ENCODE measurements around the gene CCDC30. TPM values are rescaled to one million over a fixed set of nuclear protein-coding genes. Genes with fewer than 3 reads are reported as not detected.

Gene CCDC30
- total and polyA plus RNA-seq, 4 donors, result 1.8 to 6.3 (median 2.3) TPM

- intact Hi-C loops (cut with DNase I), result no loop called here
- DNase-seq (no peak), ATAC-seq (ENCODE audit: low FRiP score) (no peak)
- no peaks in the 10 kb centered on the region for H3K36me3 ChIP-seq (ENCODE audit: control insufficient read depth in 1 of 2, insufficient read depth in 2 of 2, low read length in 1 of 2)
- peaks cover 0 to 1% of the 10 kb centered on the region in 2 donors for H3K27me3 ChIP-seq (ENCODE audit: control insufficient read depth in 1 of 2, insufficient read depth in 2 of 2, low read length in 1 of 2)
- WGBS, 2 donors, result 38 to 58% methylated on average over 9 of the region's 9 CpGs
- no peaks in the 10 kb centered on the region for H3K4me1 ChIP-seq (ENCODE audit: control insufficient read depth in 1 of 2, insufficient read depth in 2 of 2, low read length in 2 of 2)
- no peaks in the 10 kb centered on the region for H3K9me3 ChIP-seq (ENCODE audit: control insufficient read depth, low read length)
- no peak overlapping the region for H3K4me3 ChIP-seq (ENCODE audit: low read length in 2 of 2)
- no peak overlapping the region for H3K27ac ChIP-seq (ENCODE audit: low read depth in 1 of 2, low read length in 2 of 2)
These were observed 40.3 kb upstream of the CCDC30 start for GRCh38 chr1:42422737-42423136.

DNA sequence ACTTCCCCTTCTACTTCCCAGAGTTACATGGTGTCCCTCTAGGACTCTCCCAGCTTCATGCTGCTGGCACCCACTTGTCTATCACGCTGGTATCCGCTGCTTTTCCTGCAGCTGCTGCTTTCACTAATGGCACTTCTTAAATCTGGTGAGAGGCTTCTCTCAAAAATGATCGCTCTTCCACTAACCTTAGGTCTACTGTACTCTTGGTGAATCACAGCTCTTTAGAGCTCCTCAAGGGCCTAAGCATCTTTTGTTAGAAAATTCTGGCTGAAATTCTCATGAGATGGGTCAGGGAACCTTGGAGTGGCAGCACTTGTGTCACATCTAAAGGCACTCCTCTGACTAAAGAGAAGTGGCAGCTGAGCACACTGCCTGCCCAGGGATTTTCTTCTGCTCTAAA is 39.4 kb upstream of the CCDC30 start:
- intact Hi-C loops (cut with DNase I), result no loop called here
- Histone ChIP-seq H3K9me3 (ENCODE audit: control insufficient read depth, low read length) (no peaks in the 10 kb centered on the region), H3K4me3 (ENCODE audit: low read length in 2 of 2) (no peak overlapping the region)

GRCh38 chr1:42424201-42424600 is 38.9 kb upstream of the CCDC30 start:
- no peak for ATAC-seq (ENCODE audit: low FRiP score)
- intact Hi-C loops (cut with DNase I), result no loop called here

More for the DNA sequence above, 39.4 kb upstream of the CCDC30 start:
- H3K36me3 ChIP-seq (ENCODE audit: control insufficient read depth in 1 of 2, insufficient read depth in 2 of 2, low read length in 1 of 2), result no peaks in the 10 kb centered on the region
- H3K27ac ChIP-seq (ENCODE audit: low read depth in 1 of 2, low read length in 2 of 2), result no peak overlapping the region
- peaks cover 0 to 1% of the 10 kb centered on the region in 2 donors for H3K27me3 ChIP-seq (ENCODE audit: control insufficient read depth in 1 of 2, insufficient read depth in 2 of 2, low read length in 1 of 2)
- ATAC-seq (ENCODE audit: low FRiP score) (no peak), DNase-seq (no peak)
- WGBS, 2 donors, result 94 to 95% methylated on average over 3 of the region's 3 CpGs
- no peaks in the 10 kb centered on the region for H3K4me1 ChIP-seq (ENCODE audit: control insufficient read depth in 1 of 2, insufficient read depth in 2 of 2, low read length in 2 of 2)

GRCh38 chr1:42427240-42427639 is 35.8 kb upstream of the CCDC30 start:
- no peak for ATAC-seq (ENCODE audit: low FRiP score)
- no peaks in the 10 kb centered on the region for H3K36me3 ChIP-seq (ENCODE audit: control insufficient read depth in 1 of 2, insufficient read depth in 2 of 2, low read length in 1 of 2)
- H3K27me3 ChIP-seq (ENCODE audit: control insufficient read depth in 1 of 2, insufficient read depth in 2 of 2, low read length in 1 of 2), result peaks cover 0 to 1% of the 10 kb centered on the region in 2 donors
- 78 to 79% methylated on average over 4 of the region's 4 CpGs for WGBS, 2 donors
- H3K4me3 ChIP-seq (ENCODE audit: low read length in 2 of 2), result no peak overlapping the region
- no peaks in the 10 kb centered on the region for H3K4me1 ChIP-seq (ENCODE audit: control insufficient read depth in 1 of 2, insufficient read depth in 2 of 2, low read length in 2 of 2)
- no peak overlapping the region for H3K27ac ChIP-seq (ENCODE audit: low read depth in 1 of 2, low read length in 2 of 2)
- H3K9me3 ChIP-seq (ENCODE audit: control insufficient read depth, low read length), result no peaks in the 10 kb centered on the region
- DNase-seq, result no peak
- intact Hi-C loops (cut with DNase I), result no loop called here

More at GRCh38 chr1:42424201-42424600, 38.9 kb upstream of the CCDC30 start:
- Histone ChIP-seq H3K27me3 (ENCODE audit: control insufficient read depth in 1 of 2, insufficient read depth in 2 of 2, low read length in 1 of 2) (peaks cover 0 to 1% of the 10 kb centered on the region in 2 donors), H3K4me3 (ENCODE audit: low read length in 2 of 2) (no peak overlapping the region), H3K27ac (ENCODE audit: low read depth in 1 of 2, low read length in 2 of 2) (no peak overlapping the region), H3K4me1 (ENCODE audit: control insufficient read depth in 1 of 2, insufficient read depth in 2 of 2, low read length in 2 of 2) (no peaks in the 10 kb centered on the region), H3K9me3 (ENCODE audit: control insufficient read depth, low read length) (no peaks in the 10 kb centered on the region), H3K36me3 (ENCODE audit: control insufficient read depth in 1 of 2, insufficient read depth in 2 of 2, low read length in 1 of 2) (no peaks in the 10 kb centered on the region)
- WGBS, 2 donors, result 90% methylated on average over 4 of the region's 4 CpGs
- DNase-seq, result no peak

GRCh38 chr1:42429603-42430002 is 33.5 kb upstream of the CCDC30 start:
- Histone ChIP-seq H3K4me3 (ENCODE audit: low read length in 2 of 2) (no peak overlapping the region), H3K36me3 (ENCODE audit: control insufficient read depth in 1 of 2, insufficient read depth in 2 of 2, low read length in 1 of 2) (no peaks in the 10 kb centered on the region), H3K9me3 (ENCODE audit: control insufficient read depth, low read length) (no peaks in the 10 kb centered on the region), H3K27me3 (ENCODE audit: control insufficient read depth in 1 of 2, insufficient read depth in 2 of 2, low read length in 1 of 2) (no peaks in the 10 kb centered on the region), H3K4me1 (ENCODE audit: control insufficient read depth in 1 of 2, insufficient read depth in 2 of 2, low read length in 2 of 2) (no peaks in the 10 kb centered on the region), H3K27ac (ENCODE audit: low read depth in 1 of 2, low read length in 2 of 2) (no peak overlapping the region)
- ATAC-seq (ENCODE audit: low FRiP score) (no peak), DNase-seq (no peak)
- 89 to 93% methylated on average over 1 of the region's 1 CpG for WGBS, 2 donors
- intact Hi-C loops (cut with DNase I), result no loop called here

DNA sequence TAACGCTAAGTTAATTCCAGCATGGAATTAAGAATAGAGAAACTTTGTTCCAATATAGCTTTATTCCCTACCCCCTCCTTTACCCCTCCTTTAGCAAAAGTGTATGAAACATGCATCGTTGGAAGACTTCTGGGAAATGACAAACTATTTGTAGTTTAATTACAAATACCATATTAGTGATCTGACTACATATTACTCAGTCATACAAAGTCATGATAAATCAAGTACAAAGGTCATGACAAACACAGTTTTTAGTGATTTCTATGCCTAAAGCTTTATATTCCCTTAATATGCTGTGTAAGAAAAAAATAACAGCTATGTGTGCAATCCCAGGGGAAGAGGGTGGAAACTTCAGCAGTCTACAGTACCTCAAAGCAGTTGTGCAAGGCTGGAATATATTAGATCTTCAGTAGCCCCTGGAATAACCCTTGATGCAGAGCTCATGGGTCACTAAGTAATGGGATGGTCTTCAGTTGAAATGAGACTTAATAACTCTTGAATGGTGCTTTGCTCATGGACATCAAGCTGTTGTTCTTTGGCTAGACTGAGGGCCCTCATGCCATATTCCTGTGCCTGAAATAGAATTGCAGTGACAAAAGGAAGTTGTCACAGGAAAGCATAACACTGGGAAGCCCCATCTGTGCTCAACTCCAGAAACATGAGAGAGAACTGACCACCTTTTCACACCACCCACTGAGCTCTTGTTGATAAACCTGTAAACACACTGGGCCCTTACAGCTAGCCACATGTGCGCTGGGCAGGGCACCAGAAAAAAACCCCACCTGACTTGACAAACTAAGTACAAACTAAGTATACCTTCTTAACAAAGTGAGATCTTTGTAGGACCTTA is 32.6 kb upstream of the CCDC30 start:
- no peaks in the 10 kb centered on the region for H3K36me3 ChIP-seq (ENCODE audit: control insufficient read depth in 1 of 2, insufficient read depth in 2 of 2, low read length in 1 of 2)
- H3K27me3 ChIP-seq (ENCODE audit: control insufficient read depth in 1 of 2, insufficient read depth in 2 of 2, low read length in 1 of 2), result no peaks in the 10 kb centered on the region
- intact Hi-C loops (cut with DNase I), result no loop called here
- ATAC-seq (ENCODE audit: low FRiP score) (no peak), DNase-seq (no peak)
- no peaks in the 10 kb centered on the region for H3K4me1 ChIP-seq (ENCODE audit: control insufficient read depth in 1 of 2, insufficient read depth in 2 of 2, low read length in 2 of 2)
- H3K4me3 ChIP-seq (ENCODE audit: low read length in 2 of 2), result no peak overlapping the region
- no peak overlapping the region for H3K27ac ChIP-seq (ENCODE audit: low read depth in 1 of 2, low read length in 2 of 2)
- H3K9me3 ChIP-seq (ENCODE audit: control insufficient read depth, low read length), result no peaks in the 10 kb centered on the region
- 81 to 83% methylated on average over 3 of the region's 3 CpGs for WGBS, 2 donors

DNA sequence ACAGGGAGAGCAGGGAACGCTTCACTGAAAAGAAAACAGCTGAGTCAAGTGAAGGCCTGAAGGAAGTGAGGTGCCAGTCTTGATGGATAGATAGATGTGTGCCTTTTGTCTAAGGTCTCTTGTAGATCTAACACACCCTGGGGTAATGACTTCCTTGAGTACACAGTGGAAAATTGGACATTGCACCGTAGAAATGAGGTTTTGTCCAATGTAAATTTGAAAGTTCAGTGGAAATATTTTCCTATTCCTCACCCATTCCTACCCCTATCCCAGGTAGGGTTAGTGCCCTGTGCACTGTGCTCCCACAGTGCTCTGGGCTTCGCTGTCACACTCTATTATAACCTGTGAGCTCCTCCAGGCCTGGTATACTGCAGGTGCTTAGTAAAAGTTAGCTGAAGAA is 31.6 kb upstream of the CCDC30 start:
- no peaks in the 10 kb centered on the region for H3K9me3 ChIP-seq (ENCODE audit: control insufficient read depth, low read length)
- H3K27ac ChIP-seq (ENCODE audit: low read depth in 1 of 2, low read length in 2 of 2), result no peak overlapping the region
- 74 to 78% methylated on average over 3 of the region's 3 CpGs for WGBS, 2 donors
- no peaks in the 10 kb centered on the region for H3K27me3 ChIP-seq (ENCODE audit: control insufficient read depth in 1 of 2, insufficient read depth in 2 of 2, low read length in 1 of 2)
- H3K4me1 ChIP-seq (ENCODE audit: control insufficient read depth in 1 of 2, insufficient read depth in 2 of 2, low read length in 2 of 2), result no peaks in the 10 kb centered on the region
- ATAC-seq (ENCODE audit: low FRiP score), result no peak
- no peak for DNase-seq
- no peaks in the 10 kb centered on the region for H3K36me3 ChIP-seq (ENCODE audit: control insufficient read depth in 1 of 2, insufficient read depth in 2 of 2, low read length in 1 of 2)
- no peak overlapping the region for H3K4me3 ChIP-seq (ENCODE audit: low read length in 2 of 2)
- intact Hi-C loops (cut with DNase I), result no loop called here

DNA sequence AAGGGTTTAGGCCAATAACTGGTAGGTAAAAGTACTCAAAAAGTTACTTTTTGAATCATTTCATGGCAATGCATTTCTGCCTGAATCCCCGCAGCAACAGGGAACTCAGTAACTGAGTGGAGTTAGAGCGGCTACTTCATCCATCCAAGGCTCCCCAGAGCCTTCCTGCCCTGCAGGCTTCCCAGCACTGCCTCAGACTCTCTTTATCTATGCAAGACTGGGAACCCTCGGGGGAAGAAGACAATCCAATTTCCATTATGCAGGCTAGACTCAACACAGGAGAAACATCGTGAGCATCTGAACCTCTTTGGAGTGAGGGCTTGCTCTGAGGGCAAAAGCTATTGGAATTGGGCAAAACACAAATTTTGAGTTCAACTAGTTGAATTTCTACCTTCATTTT is 30.4 kb upstream of the CCDC30 start:
- H3K27ac ChIP-seq (ENCODE audit: low read depth in 1 of 2, low read length in 2 of 2), result no peak overlapping the region
- intact Hi-C loops (cut with DNase I), result no loop called here
- no peak overlapping the region for H3K4me3 ChIP-seq (ENCODE audit: low read length in 2 of 2)
- 88 to 90% methylated on average over 4 of the region's 4 CpGs for WGBS, 2 donors
- DNase-seq, result no peak
- no peaks in the 10 kb centered on the region for H3K27me3 ChIP-seq (ENCODE audit: control insufficient read depth in 1 of 2, insufficient read depth in 2 of 2, low read length in 1 of 2)
- H3K4me1 ChIP-seq (ENCODE audit: control insufficient read depth in 1 of 2, insufficient read depth in 2 of 2, low read length in 2 of 2), result no peaks in the 10 kb centered on the region
- H3K9me3 ChIP-seq (ENCODE audit: control insufficient read depth, low read length), result no peaks in the 10 kb centered on the region
- H3K36me3 ChIP-seq (ENCODE audit: control insufficient read depth in 1 of 2, insufficient read depth in 2 of 2, low read length in 1 of 2), result no peaks in the 10 kb centered on the region
- no peak for ATAC-seq (ENCODE audit: low FRiP score)

GRCh38 chr1:42433369-42433768 is 29.7 kb upstream of the CCDC30 start:
- H3K27ac ChIP-seq (ENCODE audit: low read depth in 1 of 2, low read length in 2 of 2), result no peak overlapping the region
- intact Hi-C loops (cut with DNase I), result no loop called here
- no peaks in the 10 kb centered on the region for H3K4me1 ChIP-seq (ENCODE audit: control insufficient read depth in 1 of 2, insufficient read depth in 2 of 2, low read length in 2 of 2)
- ATAC-seq (ENCODE audit: low FRiP score) (no peak), DNase-seq (no peak)
- H3K27me3 ChIP-seq (ENCODE audit: control insufficient read depth in 1 of 2, insufficient read depth in 2 of 2, low read length in 1 of 2), result no peaks in the 10 kb centered on the region
- 81% methylated on average over 6 of the region's 6 CpGs for WGBS, 2 donors
- no peak overlapping the region for H3K4me3 ChIP-seq (ENCODE audit: low read length in 2 of 2)
- no peaks in the 10 kb centered on the region for H3K36me3 ChIP-seq (ENCODE audit: control insufficient read depth in 1 of 2, insufficient read depth in 2 of 2, low read length in 1 of 2)
- H3K9me3 ChIP-seq (ENCODE audit: control insufficient read depth, low read length), result no peaks in the 10 kb centered on the region

All from aorta (tissue), 5 donors.